GM12891 (cell line): ENCODE results near the gene EIF4G3.

Experiments used
- PAX5 ChIP-seq: IDR thresholded peaks from 2 replicates; pipeline ENCODE4 v1.6.1; 2011; ENCODE audit warnings: low read length, moderate library complexity, mild to moderate bottlenecking; ENCODE audit not compliant: insufficient read depth, severe bottlenecking
- POLR2A ChIP-seq: IDR thresholded peaks from 2 replicates; pipeline ENCODE4 v1.6.1; 2011; ENCODE audit warnings: low read depth, low read length, control low read depth
- POLR2AphosphoS5 ChIP-seq: IDR thresholded peaks from 2 replicates; pipeline ENCODE4 v1.6.1; 2011; ENCODE audit warnings: low read depth, low read length, control low read depth
- POU2F2 ChIP-seq: IDR thresholded peaks from 2 replicates; pipeline ENCODE4 v1.6.1; 2011; ENCODE audit warnings: low read depth, mild to moderate bottlenecking, control low read depth, low read length, moderate library complexity
- SPI1 ChIP-seq: IDR thresholded peaks from 2 replicates; pipeline ENCODE4 v1.6.1; 2011; ENCODE audit warnings: low read depth, low read length, control low read depth
- TAF1 ChIP-seq: IDR thresholded peaks from 2 replicates; pipeline ENCODE4 v1.6.1; 2011; ENCODE audit warnings: low read depth, low read length, control low read depth

DNA sequence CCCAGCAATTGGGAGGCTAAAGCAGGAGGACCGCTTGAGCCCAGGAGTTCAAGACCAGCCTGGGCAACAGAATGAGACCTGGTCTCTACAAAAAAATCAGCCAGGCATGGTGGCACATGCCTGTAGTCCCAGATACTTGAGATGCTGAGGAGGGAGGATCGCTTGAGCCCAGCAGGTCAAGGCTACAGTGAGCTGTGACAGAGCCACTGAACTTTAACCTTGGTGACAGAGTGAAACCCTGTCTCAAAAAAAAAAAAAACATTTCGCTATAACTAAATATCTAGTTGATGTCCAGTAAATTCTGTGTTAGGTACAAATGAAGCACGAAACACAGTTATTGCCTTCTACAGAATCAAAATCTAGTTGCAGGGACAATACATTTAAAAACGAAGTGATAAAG is 293.9 kb downstream of the EIF4G3 start:
- TF ChIP-seq POLR2A, result no peak
- no peak for TF ChIP-seq POU2F2
- TF ChIP-seq POLR2AphosphoS5, result no peak
- no peak for TF ChIP-seq TAF1
- TF ChIP-seq SPI1, result no peak
- no peak for TF ChIP-seq PAX5
